NCI-H526 (cell line): ENCODE measurements around the gene ZP4.
A peak's percentile ranks its signal among the peaks of the same experiment; 100 is the strongest.

Experiments used
- DNase-seq, 2 experiments: peaks; one replicate each; lab custom pipeline; 2025; lab: John Stamatoyannopoulos, UW

The ZP4 gene

GRCh38 chr1:237890822-237891221 lies at the start of gene ZP4:
TSS of gene ZP4 (minus strand) at chr1:237890922. CDS start at chr1:237890635, 287 bp downstream.
- no peak for DNase-seq

- DNase-seq: peak in 1 of 2 experiments; percentile 35
Measured at GRCh38 chr1:237938553-237938952, 47.8 kb upstream of the ZP4 start.

GRCh38 chr1:237938068-237938467 lies 47.3 kb upstream of the ZP4 start:
- DNase-seq: no peak

- DNase-seq: no peak
Measured at GRCh38 chr1:237932816-237933215, 42.1 kb upstream of the ZP4 start.

GRCh38 chr1:237931581-237931980 lies 40.9 kb upstream of the ZP4 start:
- no peak for DNase-seq

GRCh38 chr1:237927198-237927597 lies 36.5 kb upstream of the ZP4 start:
- DNase-seq: no peak

GRCh38 chr1:237921306-237921705 lies 30.6 kb upstream of the ZP4 start:
- DNase-seq: no peak

- no peak for DNase-seq
Measured at GRCh38 chr1:237913345-237913744, 22.6 kb upstream of the ZP4 start.

- no peak for DNase-seq
Measured at GRCh38 chr1:237911911-237912310, 21.2 kb upstream of the ZP4 start.

GRCh38 chr1:237910834-237911233 lies 20.1 kb upstream of the ZP4 start:
- DNase-seq: no peak

- no peak for DNase-seq
Measured at GRCh38 chr1:237903961-237904360, 13.2 kb upstream of the ZP4 start.

- DNase-seq: no peak
Measured at GRCh38 chr1:237902960-237903743, 12.4 kb upstream of the ZP4 start.

- peak in 1 of 2 experiments; percentile 27 for DNase-seq
Measured at GRCh38 chr1:237901299-237901934, 10.7 kb upstream of the ZP4 start.

- no peak for DNase-seq
Measured at GRCh38 chr1:237895630-237896029, 4.9 kb upstream of the ZP4 start.

- DNase-seq: no peak
Measured at GRCh38 chr1:237894131-237894530, 3.4 kb upstream of the ZP4 start.

- no peak for DNase-seq
Measured at GRCh38 chr1:237891979-237892378, 1.3 kb upstream of the ZP4 start.

- DNase-seq: no peak
Measured at GRCh38 chr1:237891266-237891665, 544 bp upstream of the ZP4 start.

GRCh38 chr1:237890416-237890815 lies 306 bp downstream of the ZP4 start:
- no peak for DNase-seq

- no peak for DNase-seq
Measured at GRCh38 chr1:237888143-237888542, 2.6 kb downstream of the ZP4 start.

GRCh38 chr1:237887542-237887941 lies 3.2 kb downstream of the ZP4 start:
- no peak for DNase-seq

- no peak for DNase-seq
Measured at GRCh38 chr1:237884237-237884636, 6.5 kb downstream of the ZP4 start.

GRCh38 chr1:237879195-237879594 lies 11.5 kb downstream of the ZP4 start:
- DNase-seq: no peak

GRCh38 chr1:237878406-237878805 lies 12.3 kb downstream of the ZP4 start:
- no peak for DNase-seq

GRCh38 chr1:237877631-237878030 lies 13.1 kb downstream of the ZP4 start:
- DNase-seq: peak in 1 of 2 experiments; percentile 5
